Right lobe of liver (tissue), 6 donors: ENCODE measurements around the gene DNAJB5. TPM values are rescaled to one million over a fixed set of nuclear protein-coding genes. Genes with fewer than 3 reads are reported as not detected.
A peak's percentile ranks its signal among the peaks of the same experiment; 100 is the strongest.

Experiments used
- ATAC-seq, 4 donors: fragments of 200-7000 bp; cut with Tn5 transposase; one replicate each; pipeline ENCODE4 v1.9.1; 2020; ENCODE audit warnings: mild to moderate bottlenecking in 4 of 4, moderate library complexity in 4 of 4
- DNase-seq, 3 donors: peaks; one replicate each; pipeline ENCODE4 v3.0.0-alpha.2; 2020
- H3K27ac ChIP-seq, 3 donors: fragments of 200-600 bp; one replicate each; pipeline ENCODE4 v1.8.0; 2022
- H3K27me3 ChIP-seq, 2 donors: fragments of 200-600 bp; one replicate each; pipeline ENCODE4 v1.8.0; 2022
- H3K36me3 ChIP-seq, 4 donors: fragments of 200-600 bp; sonication (generic) in 1 of 4; one replicate each; pipeline versions ENCODE4 v1.5.1 to v1.8.0; 2017 to 2022; ENCODE audit warnings: control low read depth in 1 of 4
- H3K4me1 ChIP-seq, 4 donors: fragments of 200-600 bp; sonication (generic) in 1 of 4; one replicate each; pipeline versions ENCODE4 v1.5.1 to v1.8.0; 2017 to 2022; ENCODE audit warnings: control low read depth in 1 of 4
- H3K4me3 ChIP-seq, 3 donors: fragments of 200-600 bp; one replicate each; pipeline ENCODE4 v1.8.0; 2022
- H3K9me3 ChIP-seq, 4 donors: fragments of 200-600 bp; sonication (generic) in 1 of 4; one replicate each; pipeline versions ENCODE4 v1.5.1 to v1.8.0; 2017 to 2022; ENCODE audit warnings: control low read depth in 1 of 4
- POLR2A ChIP-seq: fragments of 450-650 bp; IDR thresholded peaks from one replicate; pipeline ENCODE4 v1.6.1; 2017; ENCODE audit warnings: antibody characterized with exemption, mild to moderate bottlenecking
- WGBS: methylation state at CpG from one replicate; pipeline ENCODE4 v1.1.6; 2018; ENCODE audit warnings: low coverage, low lambda C conversion rate; ENCODE audit not compliant: insufficient coverage; ENCODE audit errors: missing lambda C conversion rate; 5-methylcytosine and 5-hydroxymethylcytosine counted together
- intact Hi-C, 2 donors: fragments of 100-400 bp; cut with DNase I; formaldehyde crosslinking; loops; one replicate each; pipeline versions ENCODE4 v1.11.2 to v1.14.1; 2022
- total RNA-seq, 6 experiments: library from RNA; depleted of rRNA in 2 of 6; stranded (reverse); fragments of >200 nt in 2 of 6; fragmentation: NEBNext Ultra II Directional in 3 of 6; extraction: Animal tissue kit (Norgen Biotek cat#: 25700) in 3 of 6; gene quantifications; one replicate each; pipeline versions ENCODE4 v1.1.0 to v1.2.4, GENCODE V29; 2016 to 2023
- TF ChIP-seq, protein P1 (sequence below), 4 donors: fragments of 200-600 bp in 3 of 4; fragments of 450-650 bp in 1 of 4; IDR thresholded peaks; one replicate each; pipeline versions ENCODE4 v1.5.1 to v1.8.0; 2016 to 2022; ENCODE audit warnings: antibody characterized with exemption in 4 of 4, mild to moderate bottlenecking in 2 of 4
- donor health status: DM: no; HTN: yes; CAD: no.
- donor health status: DM: no; HTN: no; CAD: no.
- donor health status: DM: no; HTN: no; CAD: no.
- donor health status: DM: no; HTN: yes; CAD: no.
- donor health status: DM: no; HTN: yes; CAD: no.

Gene DNAJB5
- total RNA-seq, 6 experiments from 2014 or later: 1.1 to 3.5 (median 1.7) TPM

DNA sequence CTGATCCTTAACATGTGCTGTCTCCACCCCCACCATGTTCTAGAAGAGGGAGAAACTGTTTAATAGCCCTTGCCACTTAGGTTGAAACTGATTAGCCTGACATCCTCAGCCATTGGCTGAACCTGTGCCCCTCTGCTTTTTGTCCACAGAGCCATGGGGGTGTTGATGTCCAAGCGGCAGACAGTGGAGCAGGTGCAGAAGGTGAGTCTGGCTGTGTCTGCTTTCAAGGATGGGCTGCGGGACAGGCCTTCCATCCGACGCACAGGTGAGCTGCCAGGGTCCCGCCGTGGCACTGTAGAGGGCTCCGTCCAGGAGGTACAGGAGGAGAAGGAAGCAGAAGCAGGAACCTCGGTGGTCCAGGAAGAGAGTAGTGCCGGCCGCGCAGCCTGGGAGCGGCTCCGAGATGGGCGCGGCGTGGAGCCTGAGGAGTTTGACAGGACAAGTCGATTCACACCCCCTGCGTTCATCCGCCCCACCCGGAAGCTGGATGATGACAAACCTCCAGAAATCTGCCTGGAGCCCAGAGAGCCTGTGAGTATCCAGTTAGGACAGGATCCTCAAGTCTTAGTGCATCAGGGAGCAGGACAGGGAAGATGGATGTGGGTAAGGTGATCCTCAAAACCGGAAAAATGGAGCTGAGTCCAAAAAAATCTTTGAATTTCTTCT, 18.3 kb upstream of the DNAJB5 start:
- H3K4me3 ChIP-seq: no peak overlapping the region
- no peak for TF ChIP-seq POLR2A
- DNase-seq: no peak
- no peaks in the 10 kb centered on the region for H3K27me3 ChIP-seq
- 94% methylated on average over 13 of the region's 21 CpGs for WGBS
- ATAC-seq: no peak
- H3K36me3 ChIP-seq: no peaks in the 10 kb centered on the region
- no peaks in the 10 kb centered on the region for H3K9me3 ChIP-seq
- no peaks in the 10 kb centered on the region for H3K4me1 ChIP-seq
- H3K27ac ChIP-seq: no peak overlapping the region
- intact Hi-C loops: no loop called here

DNA sequence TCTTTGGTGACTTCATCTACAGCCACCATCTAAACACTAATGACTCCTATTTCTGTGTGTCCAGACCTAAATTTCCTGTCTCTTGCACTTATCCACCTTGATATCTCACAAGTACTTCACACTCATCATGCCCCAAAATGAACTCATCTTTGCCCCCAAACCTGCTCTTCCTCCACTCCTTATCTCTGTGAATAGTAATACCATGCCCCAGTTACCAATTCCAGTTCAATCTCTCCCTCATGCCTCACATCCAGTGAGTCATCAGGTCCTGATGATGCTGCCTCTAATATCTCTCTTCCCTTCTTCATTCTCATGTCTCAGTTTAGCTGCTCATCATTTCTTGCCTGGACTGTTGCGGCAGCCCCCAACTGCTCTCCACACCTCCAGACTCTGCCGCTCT, 14.9 kb upstream of the DNAJB5 start:
- no peaks in the 10 kb centered on the region for H3K36me3 ChIP-seq

DNA sequence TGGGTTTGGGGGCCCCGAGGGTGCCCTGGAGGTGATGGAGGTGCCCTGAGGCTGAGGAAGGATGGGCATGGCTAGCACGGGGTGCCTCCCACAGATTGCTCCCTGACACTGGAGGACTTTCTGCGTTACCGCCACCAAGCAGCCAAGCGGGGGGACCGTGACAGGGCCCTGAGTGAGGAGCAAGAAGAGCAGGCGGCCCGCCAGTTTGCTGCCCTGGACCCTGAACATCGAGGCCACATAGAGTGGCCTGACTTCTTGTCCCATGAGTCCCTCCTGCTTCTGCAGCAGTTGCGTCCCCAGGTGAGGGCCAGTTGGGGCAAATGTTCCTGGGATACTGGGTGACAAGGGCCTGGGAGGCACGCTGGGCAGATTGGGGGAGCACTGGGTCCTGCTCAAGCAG, 13.1 kb upstream of the DNAJB5 start:
- ATAC-seq: no peak
- H3K27me3 ChIP-seq: no peaks in the 10 kb centered on the region
- H3K4me3 ChIP-seq: no peak overlapping the region
- TF ChIP-seq, protein P1, sequence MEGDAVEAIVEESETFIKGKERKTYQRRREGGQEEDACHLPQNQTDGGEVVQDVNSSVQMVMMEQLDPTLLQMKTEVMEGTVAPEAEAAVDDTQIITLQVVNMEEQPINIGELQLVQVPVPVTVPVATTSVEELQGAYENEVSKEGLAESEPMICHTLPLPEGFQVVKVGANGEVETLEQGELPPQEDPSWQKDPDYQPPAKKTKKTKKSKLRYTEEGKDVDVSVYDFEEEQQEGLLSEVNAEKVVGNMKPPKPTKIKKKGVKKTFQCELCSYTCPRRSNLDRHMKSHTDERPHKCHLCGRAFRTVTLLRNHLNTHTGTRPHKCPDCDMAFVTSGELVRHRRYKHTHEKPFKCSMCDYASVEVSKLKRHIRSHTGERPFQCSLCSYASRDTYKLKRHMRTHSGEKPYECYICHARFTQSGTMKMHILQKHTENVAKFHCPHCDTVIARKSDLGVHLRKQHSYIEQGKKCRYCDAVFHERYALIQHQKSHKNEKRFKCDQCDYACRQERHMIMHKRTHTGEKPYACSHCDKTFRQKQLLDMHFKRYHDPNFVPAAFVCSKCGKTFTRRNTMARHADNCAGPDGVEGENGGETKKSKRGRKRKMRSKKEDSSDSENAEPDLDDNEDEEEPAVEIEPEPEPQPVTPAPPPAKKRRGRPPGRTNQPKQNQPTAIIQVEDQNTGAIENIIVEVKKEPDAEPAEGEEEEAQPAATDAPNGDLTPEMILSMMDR (IDR thresholded peaks at IDR 0.05): no peak
- no peak for TF ChIP-seq POLR2A
- no peaks in the 10 kb centered on the region for H3K4me1 ChIP-seq
- WGBS: 100% methylated on average over 1 of the region's 11 CpGs
- no peaks in the 10 kb centered on the region for H3K9me3 ChIP-seq
- H3K36me3 ChIP-seq: no peaks in the 10 kb centered on the region
- DNase-seq: peak in 1 of 3 donors; percentile 36
- intact Hi-C loops: no loop called here
- no peak overlapping the region for H3K27ac ChIP-seq

More for the DNA sequence above, 14.9 kb upstream of the DNAJB5 start:
- Histone ChIP-seq H3K27ac (no peak overlapping the region), H3K4me3 (no peak overlapping the region), H3K27me3 (no peaks in the 10 kb centered on the region), H3K9me3 (no peaks in the 10 kb centered on the region), H3K4me1 (no peaks in the 10 kb centered on the region)
- WGBS: 100% methylated on average over 2 of the region's 2 CpGs
- DNase-seq: no peak
- intact Hi-C loops: no loop called here
- ATAC-seq: no peak
- no peak for TF ChIP-seq POLR2A
- TF ChIP-seq, protein P1 (IDR thresholded peaks at IDR 0.05): no peak

DNA sequence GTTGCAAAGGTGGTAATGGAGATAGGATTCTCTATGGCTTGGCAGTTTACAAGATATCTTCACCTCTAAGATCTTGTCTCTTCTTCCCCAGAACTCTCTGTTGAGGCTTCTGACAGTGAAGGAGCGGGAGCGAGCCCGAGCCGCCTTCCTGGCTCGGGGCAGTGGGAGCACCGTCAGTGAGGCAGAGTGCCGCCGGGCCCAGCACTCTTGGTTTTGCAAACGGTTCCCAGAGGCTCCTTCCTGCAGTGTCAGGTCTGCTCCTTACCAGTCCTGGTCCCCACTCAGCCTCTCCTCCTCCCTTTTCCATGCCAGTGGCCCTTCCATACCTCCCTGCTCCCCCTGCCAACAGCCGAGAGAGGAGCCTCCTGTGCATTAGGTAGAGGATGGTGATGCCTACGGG, 12.6 kb upstream of the DNAJB5 start:
- WGBS: no CpG with 5 or more reads among the region's 11 CpGs
- Histone ChIP-seq H3K9me3 (no peaks in the 10 kb centered on the region), H3K36me3 (no peaks in the 10 kb centered on the region), H3K27me3 (no peaks in the 10 kb centered on the region), H3K4me3 (no peak overlapping the region), H3K27ac (no peak overlapping the region), H3K4me1 (no peaks in the 10 kb centered on the region)
- TF ChIP-seq, protein P1 (IDR thresholded peaks at IDR 0.05): no peak
- no peak for TF ChIP-seq POLR2A
- intact Hi-C loops: no loop called here
- no peak for ATAC-seq
- DNase-seq: no peak

DNA sequence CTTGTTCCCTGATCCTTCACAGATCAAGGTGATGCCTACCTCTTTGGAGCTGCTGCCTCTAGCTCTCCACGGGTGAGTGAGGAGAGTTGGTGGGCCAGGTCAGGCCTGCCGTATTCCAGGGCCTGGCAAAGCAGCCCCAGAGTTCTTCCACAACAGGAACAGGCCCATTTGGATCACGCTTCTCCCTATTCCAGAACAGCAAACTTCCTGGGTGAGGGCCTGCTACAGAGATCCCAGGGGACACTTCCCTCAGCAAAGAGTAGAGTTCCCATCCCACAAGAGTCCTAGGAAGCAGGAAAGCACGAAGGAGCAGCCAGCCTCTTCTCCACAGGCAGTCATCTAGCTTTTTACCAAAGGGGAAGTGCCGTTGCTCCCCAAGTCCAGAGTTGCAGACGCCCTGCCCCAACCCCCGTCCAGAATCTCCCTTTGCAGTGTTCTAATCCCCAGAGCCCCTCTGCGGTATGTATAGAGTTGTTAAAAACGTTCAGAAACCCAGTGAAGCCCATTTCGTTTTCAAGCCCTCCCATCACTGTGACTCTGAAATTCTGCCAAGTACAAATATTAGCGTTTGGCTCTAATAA, 9.3 kb upstream of the DNAJB5 start:
- Histone ChIP-seq H3K27me3 (no peaks in the 10 kb centered on the region), H3K4me3 (no peak overlapping the region), H3K9me3 (no peaks in the 10 kb centered on the region), H3K4me1 (no peaks in the 10 kb centered on the region), H3K36me3 (no peaks in the 10 kb centered on the region), H3K27ac (no peak overlapping the region)
- ATAC-seq (no peak), DNase-seq (no peak)
- WGBS: 59% methylated on average over 7 of the region's 11 CpGs
- intact Hi-C loops: loop anchor here in 1 of 2 donors (10.0 kb wide), 1 partner anchor 85 kb away; a partner anchor contains a TSS
- TF ChIP-seq, protein P1 (IDR thresholded peaks at IDR 0.05): no peak
- TF ChIP-seq POLR2A: no peak
